ENCODE data around the gene HNRNPA1L2. TPM values are rescaled to one million over a fixed set of nuclear protein-coding genes. Genes with fewer than 3 reads are reported as not detected.
"Not testable (repeated sequence)": the region's sequence is repeated elsewhere in the genome, so short reads cannot be mapped to it uniquely, and the experiment has no call there.

HNRNPA1L2 gene
- total RNA-seq, 1 experiment from 2014 or later = 6.2 TPM

DNA sequence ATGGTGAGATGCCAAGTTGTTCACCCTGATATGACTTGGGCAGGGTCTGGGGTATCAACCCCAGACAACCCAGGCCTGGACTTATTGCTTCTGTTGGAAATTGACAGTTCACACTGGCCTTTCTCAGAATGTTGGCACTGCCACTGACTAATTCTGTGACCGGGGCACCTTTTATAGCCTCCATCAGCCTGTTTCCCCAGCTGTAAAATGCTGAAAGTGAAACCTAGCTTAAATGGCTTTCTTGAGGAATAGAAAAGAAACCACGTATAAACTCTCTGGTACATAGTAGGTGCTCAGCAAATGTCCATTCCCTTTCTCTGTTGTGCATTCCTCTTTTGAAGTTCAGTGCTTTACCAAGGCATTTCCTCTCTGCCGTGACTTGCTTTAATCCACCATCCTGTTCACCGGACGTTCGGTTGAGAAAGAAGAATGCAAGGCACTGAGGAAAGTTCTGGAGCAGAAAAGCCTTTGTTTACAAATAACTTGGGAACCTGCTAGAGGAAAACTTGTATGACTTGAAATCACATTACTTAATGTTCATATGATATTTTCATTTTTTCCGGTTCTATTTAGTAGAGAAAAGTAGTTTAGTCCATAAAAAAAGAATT lies 11.0 kb upstream of the HNRNPA1L2 start:
- BruUV-seq (replicated peaks); H3K4me3 ChIP-seq (replicated peaks in 1 of 2; ENCODE audit: low read depth in 1 of 2, low read length in 2 of 2); intact Hi-C loops (cut with micrococcal nuclease); H3K4me2 ChIP-seq (ENCODE audit: low read length); H3K4me1 ChIP-seq (ENCODE audit: control insufficient read depth in 1 of 2, insufficient read depth in 2 of 2, low read length in 2 of 2); H2AFZ ChIP-seq (ENCODE audit: low read depth, low read length, poor library complexity, severe bottlenecking); RAD21 ChIA-PET (ENCODE audit: low non-redundant PET in 1 of 2, low total read pairs in 2 of 2, uncharacterized antibody in 2 of 2, unreplicated experiment in 2 of 2); H3K27ac ChIP-seq (ENCODE audit: low read depth, low read length); H3K9me2 ChIP-seq (ENCODE audit: insufficient read depth); H4K20me1 ChIP-seq (ENCODE audit: insufficient read depth); H3K9me3 ChIP-seq (ENCODE audit: control insufficient read depth in 1 of 2, insufficient read depth in 1 of 2, low read depth in 1 of 2, low read length in 2 of 2); ATAC-seq; H3K27me3 ChIP-seq (ENCODE audit: insufficient read depth, low read length); CTCF ChIA-PET; DNase-seq (ENCODE audit: low read depth, low spot score); H3K79me2 ChIP-seq (ENCODE audit: insufficient read depth, low read length); H3K36me3 ChIP-seq (ENCODE audit: control insufficient read depth in 1 of 2, insufficient read depth in 2 of 2, low read length in 2 of 2); H3K9ac ChIP-seq (ENCODE audit: low read length); POLR2A ChIA-PET: not testable (repeated sequence)

DNA sequence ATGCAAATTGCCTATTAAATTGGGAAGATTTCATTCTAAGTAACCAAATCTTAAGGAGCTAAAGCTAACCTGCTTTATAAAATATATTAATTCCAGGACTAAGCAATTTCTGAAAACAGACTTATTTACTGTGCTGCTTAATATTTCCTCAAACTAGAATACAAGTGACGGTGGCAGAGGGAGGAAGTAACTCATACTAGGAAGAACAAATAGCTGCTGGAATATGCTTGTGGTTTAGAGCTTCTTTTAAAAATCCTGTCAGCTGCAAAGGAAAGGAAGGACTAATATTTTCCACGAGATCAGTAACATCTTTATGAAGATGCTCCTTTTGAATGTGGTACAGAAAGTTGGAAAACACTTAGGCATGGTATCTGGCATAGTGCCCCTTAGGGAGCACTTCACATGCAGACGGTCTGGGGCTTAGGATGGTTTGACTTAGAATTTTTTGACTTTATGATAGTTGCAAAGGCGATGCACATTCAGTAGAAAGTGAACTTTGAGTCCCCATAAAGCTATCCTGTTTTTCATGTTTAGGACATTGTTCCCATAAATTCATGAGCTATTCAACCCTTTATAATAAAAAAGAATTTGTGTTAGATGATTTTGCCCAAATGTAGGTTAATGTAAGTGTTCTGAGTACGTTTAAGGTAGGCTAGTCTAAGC lies 3.4 kb upstream of the HNRNPA1L2 start:
- intact Hi-C loops (cut with micrococcal nuclease) = no loop called here
- H3K9ac ChIP-seq (ENCODE audit: low read length) = no peak overlapping the region
- no TSS peak for BruUV-seq (replicated peaks)
- no peak overlapping the region for H3K4me3 ChIP-seq (replicated peaks in 1 of 2; ENCODE audit: low read depth in 1 of 2, low read length in 2 of 2)
- ChIA-PET POLR2A (interaction anchor here (2.4 kb wide), 1 partner anchor 14 kb away, joined by 12 read pairs; the partner anchor contains the start of gene SUGT1), CTCF (interaction anchor here (0.6 kb wide), 1 partner anchor 34 kb away, joined by 3 read pairs; no protein-coding TSS in a partner anchor), RAD21 (ENCODE audit: low non-redundant PET in 1 of 2, low total read pairs in 2 of 2, uncharacterized antibody in 2 of 2, unreplicated experiment in 2 of 2) (no interaction called here)
- H3K36me3 ChIP-seq (ENCODE audit: control insufficient read depth in 1 of 2, insufficient read depth in 2 of 2, low read length in 2 of 2) = no peaks in the 10 kb centered on the region
- no peaks in the 10 kb centered on the region for H4K20me1 ChIP-seq (ENCODE audit: insufficient read depth)
- H3K4me1 ChIP-seq (ENCODE audit: control insufficient read depth in 1 of 2, insufficient read depth in 2 of 2, low read length in 2 of 2) = no peaks in the 10 kb centered on the region
- H3K9me2 ChIP-seq (ENCODE audit: insufficient read depth) = no peaks in the 10 kb centered on the region
- no peak overlapping the region for H3K4me2 ChIP-seq (ENCODE audit: low read length)
- no peak overlapping the region for H3K27ac ChIP-seq (ENCODE audit: low read depth, low read length)
- no peak for ATAC-seq
- no peak for DNase-seq (ENCODE audit: low read depth, low spot score)
- TF ChIP-seq EZH2 (IDR thresholded peaks at IDR 0.05) = no peak
- TF ChIP-seq CBX3 (IDR thresholded peaks at IDR 0.05; ENCODE audit: low read depth) = no peak
- TF ChIP-seq SP1 (IDR thresholded peaks at IDR 0.05; ENCODE audit: low read depth) = no peak
- no peak for TF ChIP-seq FOSL1 (IDR thresholded peaks at IDR 0.05; ENCODE audit: low read depth)
- no peak for TF ChIP-seq ZNF274 (IDR thresholded peaks at IDR 0.05; ENCODE audit: low read depth, low read length)
- TF ChIP-seq RAD21 (IDR thresholded peaks at IDR 0.05; ENCODE audit: low read depth) = no peak
- TF ChIP-seq, protein P1, sequence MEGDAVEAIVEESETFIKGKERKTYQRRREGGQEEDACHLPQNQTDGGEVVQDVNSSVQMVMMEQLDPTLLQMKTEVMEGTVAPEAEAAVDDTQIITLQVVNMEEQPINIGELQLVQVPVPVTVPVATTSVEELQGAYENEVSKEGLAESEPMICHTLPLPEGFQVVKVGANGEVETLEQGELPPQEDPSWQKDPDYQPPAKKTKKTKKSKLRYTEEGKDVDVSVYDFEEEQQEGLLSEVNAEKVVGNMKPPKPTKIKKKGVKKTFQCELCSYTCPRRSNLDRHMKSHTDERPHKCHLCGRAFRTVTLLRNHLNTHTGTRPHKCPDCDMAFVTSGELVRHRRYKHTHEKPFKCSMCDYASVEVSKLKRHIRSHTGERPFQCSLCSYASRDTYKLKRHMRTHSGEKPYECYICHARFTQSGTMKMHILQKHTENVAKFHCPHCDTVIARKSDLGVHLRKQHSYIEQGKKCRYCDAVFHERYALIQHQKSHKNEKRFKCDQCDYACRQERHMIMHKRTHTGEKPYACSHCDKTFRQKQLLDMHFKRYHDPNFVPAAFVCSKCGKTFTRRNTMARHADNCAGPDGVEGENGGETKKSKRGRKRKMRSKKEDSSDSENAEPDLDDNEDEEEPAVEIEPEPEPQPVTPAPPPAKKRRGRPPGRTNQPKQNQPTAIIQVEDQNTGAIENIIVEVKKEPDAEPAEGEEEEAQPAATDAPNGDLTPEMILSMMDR (IDR thresholded peaks at IDR 0.05 in 2 of 3, conservative IDR thresholded peaks at IDR 0.05 in 1 of 3; ENCODE audit: borderline replicate concordance in 1 of 3, insufficient read depth in 1 of 3, low read depth in 2 of 3, low read length in 2 of 3) = no peak
- no peak for TF ChIP-seq POLR2A (IDR thresholded peaks at IDR 0.05; ENCODE audit: borderline replicate concordance, extremely low read depth, insufficient read depth, insufficient read length)
- no peak for TF ChIP-seq JUND (IDR thresholded peaks at IDR 0.05)
- TF ChIP-seq EZH2phosphoT487 (IDR thresholded peaks at IDR 0.05; ENCODE audit: borderline replicate concordance) = no peak
- no peak for TF ChIP-seq YY1 (IDR thresholded peaks at IDR 0.05; ENCODE audit: extremely low read depth, insufficient replicate concordance, low read depth, low read length)
- TF ChIP-seq, protein P2, sequence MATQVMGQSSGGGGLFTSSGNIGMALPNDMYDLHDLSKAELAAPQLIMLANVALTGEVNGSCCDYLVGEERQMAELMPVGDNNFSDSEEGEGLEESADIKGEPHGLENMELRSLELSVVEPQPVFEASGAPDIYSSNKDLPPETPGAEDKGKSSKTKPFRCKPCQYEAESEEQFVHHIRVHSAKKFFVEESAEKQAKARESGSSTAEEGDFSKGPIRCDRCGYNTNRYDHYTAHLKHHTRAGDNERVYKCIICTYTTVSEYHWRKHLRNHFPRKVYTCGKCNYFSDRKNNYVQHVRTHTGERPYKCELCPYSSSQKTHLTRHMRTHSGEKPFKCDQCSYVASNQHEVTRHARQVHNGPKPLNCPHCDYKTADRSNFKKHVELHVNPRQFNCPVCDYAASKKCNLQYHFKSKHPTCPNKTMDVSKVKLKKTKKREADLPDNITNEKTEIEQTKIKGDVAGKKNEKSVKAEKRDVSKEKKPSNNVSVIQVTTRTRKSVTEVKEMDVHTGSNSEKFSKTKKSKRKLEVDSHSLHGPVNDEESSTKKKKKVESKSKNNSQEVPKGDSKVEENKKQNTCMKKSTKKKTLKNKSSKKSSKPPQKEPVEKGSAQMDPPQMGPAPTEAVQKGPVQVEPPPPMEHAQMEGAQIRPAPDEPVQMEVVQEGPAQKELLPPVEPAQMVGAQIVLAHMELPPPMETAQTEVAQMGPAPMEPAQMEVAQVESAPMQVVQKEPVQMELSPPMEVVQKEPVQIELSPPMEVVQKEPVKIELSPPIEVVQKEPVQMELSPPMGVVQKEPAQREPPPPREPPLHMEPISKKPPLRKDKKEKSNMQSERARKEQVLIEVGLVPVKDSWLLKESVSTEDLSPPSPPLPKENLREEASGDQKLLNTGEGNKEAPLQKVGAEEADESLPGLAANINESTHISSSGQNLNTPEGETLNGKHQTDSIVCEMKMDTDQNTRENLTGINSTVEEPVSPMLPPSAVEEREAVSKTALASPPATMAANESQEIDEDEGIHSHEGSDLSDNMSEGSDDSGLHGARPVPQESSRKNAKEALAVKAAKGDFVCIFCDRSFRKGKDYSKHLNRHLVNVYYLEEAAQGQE (IDR thresholded peaks at IDR 0.05; ENCODE audit: low read depth) = no peak
- TF ChIP-seq SRF (IDR thresholded peaks at IDR 0.05; ENCODE audit: low read depth) = no peak
- no peak for TF ChIP-seq ZFX (IDR thresholded peaks at IDR 0.05)
- no peak overlapping the region for H2AFZ ChIP-seq (ENCODE audit: low read depth, low read length, poor library complexity, severe bottlenecking)
- no peaks in the 10 kb centered on the region for H3K27me3 ChIP-seq (ENCODE audit: insufficient read depth, low read length)
- H3K9me3 ChIP-seq (ENCODE audit: control insufficient read depth in 1 of 2, insufficient read depth in 1 of 2, low read depth in 1 of 2, low read length in 2 of 2) = no peaks in the 10 kb centered on the region
- H3K79me2 ChIP-seq (ENCODE audit: insufficient read depth, low read length) = no peaks in the 10 kb centered on the region

Data from HCT116 (cell line).